HepG2 (cell line): Measurements from ENCODE around the gene TTLL8. TPM values are rescaled to one million over a fixed set of nuclear protein-coding genes. Genes with fewer than 3 reads are reported as not detected.
A peak's percentile ranks its signal among the peaks of the same experiment; 100 is the strongest.

Source experiments
- CREB1 ChIP-seq, 2 experiments: fragments of 450-650 bp in 1 of 2; IDR thresholded peaks; 2 replicates each; pipeline ENCODE4 v1.6.1; 2016 to 2017; ENCODE audit warnings: control low read depth in 1 of 2, mild to moderate bottlenecking in 1 of 2, missing compliant biosample characterization in 1 of 2, missing genetic modification characterization in 1 of 2
- ETV6 ChIP-seq: sonication (generic); formaldehyde crosslinking; conservative IDR thresholded peaks from 2 replicates; pipeline ENCODE4 v1.4.0; 2020; ENCODE audit warnings: missing genetic modification reagents
- FOXA3 ChIP-seq: IDR thresholded peaks from 2 replicates; pipeline ENCODE4 v1.6.1; 2016; ENCODE audit warnings: missing genetic modification reagents, missing compliant biosample characterization
- GABPA ChIP-seq, 2 experiments: IDR thresholded peaks; 2 replicates each; pipeline ENCODE4 v1.6.1; 2011 to 2016; ENCODE audit warnings: low read depth in 2 of 2, low read length in 1 of 2, missing biosample characterization in 1 of 2, missing genetic modification characterization in 1 of 2
- GTF3A ChIP-seq: sonication (generic); formaldehyde crosslinking; conservative IDR thresholded peaks from 2 replicates; pipeline ENCODE4 v1.4.0; 2020; ENCODE audit warnings: mild to moderate bottlenecking, missing genetic modification reagents
- HNF4A ChIP-seq: sonication (generic); formaldehyde crosslinking; IDR thresholded peaks from 2 replicates; pipeline ENCODE4 v1.4.0; 2020; ENCODE audit warnings: missing genetic modification reagents
- IRF2 ChIP-seq: IDR thresholded peaks from 2 replicates; pipeline ENCODE4 v1.6.1; 2018; ENCODE audit warnings: missing genetic modification reagents, missing compliant biosample characterization
- NONO ChIP-seq, 2 experiments: fragments of 450-650 bp in 1 of 2; sonication (generic) in 1 of 2; formaldehyde crosslinking in 1 of 2; IDR thresholded peaks in 1 of 2; conservative IDR thresholded peaks in 1 of 2; 2 replicates each; pipeline versions ENCODE4 v1.6.1 to v1.8.0; 2017 to 2022; ENCODE audit warnings: mild to moderate bottlenecking in 1 of 2, missing genetic modification reagents in 1 of 2, moderate library complexity in 1 of 2
- PHF20 ChIP-seq: sonication (generic); formaldehyde crosslinking; IDR thresholded peaks from 2 replicates; pipeline ENCODE4 v1.5.0; 2020; ENCODE audit warnings: mild to moderate bottlenecking, missing genetic modification reagents
- POLR2G ChIP-seq: fragments of 200-400 bp; formaldehyde crosslinking; IDR thresholded peaks from 2 replicates; pipeline ENCODE4 v1.6.1; 2018; ENCODE audit warnings: mild to moderate bottlenecking, low read depth, low read length, moderate library complexity
- TCF12 ChIP-seq, 2 experiments: fragments of 450-650 bp in 1 of 2; sonication (generic) in 1 of 2; formaldehyde crosslinking in 1 of 2; IDR thresholded peaks; 2 replicates each; pipeline versions ENCODE4 v1.6.1 to v1.8.0; 2017 to 2022; ENCODE audit warnings: antibody characterized with exemption in 1 of 2, mild to moderate bottlenecking in 1 of 2, missing genetic modification reagents in 1 of 2, moderate library complexity in 1 of 2
- U2AF1 ChIP-seq: fragments of 200-400 bp; formaldehyde crosslinking; optimal IDR thresholded peaks from 2 replicates; pipeline ENCODE3; 2017; ENCODE audit warnings: mild to moderate bottlenecking, low read depth, low read length
- ZNF225 ChIP-seq: sonication (generic); formaldehyde crosslinking; IDR thresholded peaks from 2 replicates; pipeline ENCODE4 v1.4.0; 2020; ENCODE audit warnings: mild to moderate bottlenecking, missing genetic modification reagents
- ZNF296 ChIP-seq: sonication (generic); formaldehyde crosslinking; conservative IDR thresholded peaks from 2 replicates; pipeline ENCODE4 v1.5.0; 2020; ENCODE audit warnings: mild to moderate bottlenecking, missing genetic modification reagents
- ZNF564 ChIP-seq: sonication (generic); formaldehyde crosslinking; IDR thresholded peaks from 2 replicates; pipeline ENCODE4 v1.8.1; 2023; ENCODE audit warnings: mild to moderate bottlenecking, missing genetic modification reagents
- ZNF639 ChIP-seq: conservative IDR thresholded peaks from 2 replicates; pipeline ENCODE4 v1.6.1; 2018; ENCODE audit warnings: missing genetic modification reagents
- ZSCAN12 ChIP-seq: sonication (generic); formaldehyde crosslinking; IDR thresholded peaks from 2 replicates; pipeline ENCODE4 v1.9.0; 2021; ENCODE audit warnings: mild to moderate bottlenecking, missing genetic modification reagents
- ZSCAN5A ChIP-seq: sonication (generic); formaldehyde crosslinking; IDR thresholded peaks from 2 replicates; pipeline ENCODE4 v1.8.0; 2022; ENCODE audit warnings: mild to moderate bottlenecking, missing genetic modification reagents, borderline replicate concordance
- polyA plus RNA-seq, 8 experiments: library from polyadenylated mRNA; depleted of rRNA in 3 of 8; stranded (reverse) in 7 of 8; unstranded in 1 of 8; fragments of >200 nt; fragmentation: Illumina TruSeq in 4 of 8; extraction: Trizol in 4 of 8; gene quantifications; 2 replicates each; pipeline versions ENCODE4 v1.2.1 to v1.2.3, GENCODE V29; 2011 to 2016; ENCODE audit warnings: low read depth in 4 of 8, missing spikeins in 1 of 8, mixed read lengths in 1 of 8; ENCODE audit not compliant: insufficient read depth in 1 of 8
- total RNA-seq, 5 experiments: library from RNA; depleted of rRNA; stranded (reverse); fragments of >200 nt; fragmentation: Illumina TruSeq; extraction: Trizol; gene quantifications; 2 replicates each; pipeline ENCODE4 v1.2.3, GENCODE V29; 2016; ENCODE audit warnings: low read depth in 1 of 5
- TF ChIP-seq, protein P1 (sequence below): sonication (generic); formaldehyde crosslinking; IDR thresholded peaks from 2 replicates; pipeline ENCODE4 v1.4.0; 2020; ENCODE audit warnings: mild to moderate bottlenecking, missing genetic modification reagents, borderline replicate concordance
- TF ChIP-seq, protein P2 (sequence below): sonication (generic); formaldehyde crosslinking; IDR thresholded peaks from 2 replicates; pipeline ENCODE4 v1.4.0; 2020; ENCODE audit warnings: missing genetic modification reagents, mild to moderate bottlenecking, borderline replicate concordance

TTLL8 gene
- total and polyA plus RNA-seq, 2 of the 13 experiments (the other 11 are each of a cell fraction or from before 2014, with no cell fraction given): not detected

DNA sequence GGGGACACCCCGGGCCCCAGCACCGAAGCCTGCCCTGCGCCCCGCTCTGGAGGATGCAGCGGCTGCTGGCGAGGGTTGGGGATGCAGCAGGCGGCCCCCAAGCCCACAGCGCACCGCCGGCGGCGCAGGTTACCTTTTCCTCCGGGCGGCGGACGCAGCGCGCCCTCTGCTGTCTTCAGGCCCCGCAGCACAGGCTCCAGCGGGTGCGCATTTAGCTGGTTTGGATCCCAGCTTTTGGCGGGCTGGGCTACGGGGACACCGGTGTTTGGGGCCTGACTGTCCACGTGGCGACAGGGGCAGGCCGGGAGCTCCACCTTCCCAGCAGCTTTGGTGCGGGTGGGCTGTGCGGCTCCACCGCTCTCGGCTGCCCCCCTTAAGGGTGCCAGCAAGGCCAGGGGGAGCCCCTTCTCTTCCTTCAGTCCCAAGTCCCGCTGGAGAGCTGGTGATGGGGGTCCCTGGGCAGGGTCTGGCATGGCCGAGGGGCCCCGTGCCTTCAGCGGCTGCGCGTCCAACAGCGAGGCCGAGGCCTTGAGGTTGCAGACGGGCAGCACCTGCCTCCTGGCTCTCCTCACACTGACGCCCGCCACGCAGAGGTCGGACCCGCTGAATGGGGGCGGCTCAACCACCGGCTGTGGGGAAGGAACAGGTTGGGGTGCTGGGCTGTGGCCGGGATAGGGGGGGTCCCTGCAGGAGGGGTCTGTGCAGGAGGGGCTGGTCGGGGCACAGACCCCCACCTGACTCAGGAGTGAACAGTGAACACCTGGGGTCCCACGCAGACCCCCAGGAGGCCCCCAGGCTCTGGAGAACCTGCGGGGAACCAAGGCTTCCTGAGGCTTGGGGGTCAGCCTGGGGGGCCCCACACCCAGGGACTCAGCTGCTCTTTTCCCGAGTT lies 27.6 kb downstream of the TTLL8 start (continued):
- TF ChIP-seq TCF12 (IDR thresholded peaks at IDR 0.05) (no peak), TCF12 (CRISPR knock-in tag; IDR thresholded peaks at IDR 0.05) (no peak), HNF4A (CRISPR knock-in tag) (no peak), GTF3A (no peak), NONO (IDR thresholded peaks at IDR 0.05) (no peak), NONO (CRISPR knock-in tag; conservative IDR thresholded peaks at IDR 0.05) (no peak), ZSCAN5A (CRISPR knock-in tag) (no peak), POLR2G (no peak), IRF2 (no peak), ZNF639 (CRISPR knock-in tag) (no peak), U2AF1 (no peak), PHF20 (CRISPR knock-in tag) (no peak), ZSCAN12 (no peak), ZNF296 (CRISPR knock-in tag) (no peak), ZNF564 (CRISPR knock-in tag) (0 out of 2 replicates have a peak, but pooled peaks have one; percentile 22), CREB1 (IDR thresholded peaks at IDR 0.05) (no peak), CREB1 (CRISPR knock-in tag; IDR thresholded peaks at IDR 0.05) (no peak), ZNF225 (CRISPR knock-in tag) (peak; percentile 49; the same call in 1 of the 2 replicates), FOXA3 (CRISPR knock-in tag) (0 out of 2 replicates have a peak, but pooled peaks have one; percentile 18), ETV6 (CRISPR knock-in tag) (0 out of 2 replicates have a peak, but pooled peaks have one; percentile 45), GABPA (IDR thresholded peaks at IDR 0.05; ENCODE audit: low read depth, low read length) (no peak), GABPA (CRISPR knock-in tag; IDR thresholded peaks at IDR 0.05; ENCODE audit: low read depth) (no peak)
- TF ChIP-seq, protein P1, sequence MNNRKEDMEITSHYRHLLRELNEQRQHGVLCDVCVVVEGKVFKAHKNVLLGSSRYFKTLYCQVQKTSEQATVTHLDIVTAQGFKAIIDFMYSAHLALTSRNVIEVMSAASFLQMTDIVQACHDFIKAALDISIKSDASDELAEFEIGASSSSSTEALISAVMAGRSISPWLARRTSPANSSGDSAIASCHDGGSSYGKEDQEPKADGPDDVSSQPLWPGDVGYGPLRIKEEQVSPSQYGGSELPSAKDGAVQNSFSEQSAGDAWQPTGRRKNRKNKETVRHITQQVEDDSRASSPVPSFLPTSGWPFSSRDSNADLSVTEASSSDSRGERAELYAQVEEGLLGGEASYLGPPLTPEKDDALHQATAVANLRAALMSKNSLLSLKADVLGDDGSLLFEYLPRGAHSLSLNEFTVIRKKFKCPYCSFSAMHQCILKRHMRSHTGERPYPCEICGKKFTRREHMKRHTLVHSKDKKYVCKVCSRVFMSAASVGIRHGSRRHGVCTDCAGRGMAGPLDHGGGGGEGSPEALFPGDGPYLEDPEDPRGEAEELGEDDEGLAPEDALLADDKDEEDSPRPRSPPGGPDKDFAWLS (CRISPR knock-in tag): no peak
- TF ChIP-seq, protein P2, sequence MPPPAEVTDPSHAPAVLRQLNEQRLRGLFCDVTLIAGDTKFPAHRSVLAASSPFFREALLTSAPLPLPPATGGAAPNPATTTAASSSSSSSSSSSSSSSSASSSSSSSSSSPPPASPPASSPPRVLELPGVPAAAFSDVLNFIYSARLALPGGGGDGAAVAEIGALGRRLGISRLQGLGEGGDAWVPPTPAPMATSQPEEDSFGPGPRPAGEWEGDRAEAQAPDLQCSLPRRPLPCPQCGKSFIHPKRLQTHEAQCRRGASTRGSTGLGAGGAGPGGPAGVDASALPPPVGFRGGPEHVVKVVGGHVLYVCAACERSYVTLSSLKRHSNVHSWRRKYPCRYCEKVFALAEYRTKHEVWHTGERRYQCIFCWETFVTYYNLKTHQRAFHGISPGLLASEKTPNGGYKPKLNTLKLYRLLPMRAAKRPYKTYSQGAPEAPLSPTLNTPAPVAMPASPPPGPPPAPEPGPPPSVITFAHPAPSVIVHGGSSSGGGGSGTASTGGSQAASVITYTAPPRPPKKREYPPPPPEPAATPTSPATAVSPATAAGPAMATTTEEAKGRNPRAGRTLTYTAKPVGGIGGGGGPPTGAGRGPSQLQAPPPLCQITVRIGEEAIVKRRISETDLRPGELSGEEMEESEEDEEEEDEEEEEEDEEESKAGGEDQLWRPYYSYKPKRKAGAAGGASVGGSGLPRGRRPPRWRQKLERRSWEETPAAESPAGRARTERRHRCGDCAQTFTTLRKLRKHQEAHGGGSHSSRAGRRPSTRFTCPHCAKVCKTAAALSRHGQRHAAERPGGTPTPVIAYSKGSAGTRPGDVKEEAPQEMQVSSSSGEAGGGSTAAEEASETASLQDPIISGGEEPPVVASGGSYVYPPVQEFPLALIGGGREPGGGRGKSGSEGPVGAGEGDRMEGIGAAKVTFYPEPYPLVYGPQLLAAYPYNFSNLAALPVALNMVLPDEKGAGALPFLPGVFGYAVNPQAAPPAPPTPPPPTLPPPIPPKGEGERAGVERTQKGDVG (CRISPR knock-in tag): no peak
